Coronary artery (tissue), 2 donors: Measurements from ENCODE around the gene FARP1.

Experiments
- DNase-seq: peaks from one replicate; pipeline ENCODE4 v3.0.0-alpha.2; 2017; ENCODE audit warnings: low spot score
- H3K27ac ChIP-seq, 2 donors: fragments of 200-600 bp; sonication (generic); one replicate each; pipeline ENCODE4 v1.5.1; 2016 to 2019
- H3K4me3 ChIP-seq: fragments of 200-600 bp; sonication (generic); 2 replicates; pipeline ENCODE4 v1.5.1; 2016; ENCODE audit warnings: mild to moderate bottlenecking, moderate library complexity
- TF ChIP-seq, protein P1 (sequence below): fragments of 200-600 bp; sonication (generic); IDR thresholded peaks from one replicate; pipeline ENCODE4 v1.5.1; 2019; ENCODE audit warnings: antibody characterized with exemption

FARP1 gene

GRCh38 chr13:98429531-98429930 lies 286.6 kb downstream of the FARP1 start:
- no peak for DNase-seq
- Histone ChIP-seq H3K4me3 (no peak overlapping the region), H3K27ac (no peak overlapping the region)
- TF ChIP-seq, protein P1, sequence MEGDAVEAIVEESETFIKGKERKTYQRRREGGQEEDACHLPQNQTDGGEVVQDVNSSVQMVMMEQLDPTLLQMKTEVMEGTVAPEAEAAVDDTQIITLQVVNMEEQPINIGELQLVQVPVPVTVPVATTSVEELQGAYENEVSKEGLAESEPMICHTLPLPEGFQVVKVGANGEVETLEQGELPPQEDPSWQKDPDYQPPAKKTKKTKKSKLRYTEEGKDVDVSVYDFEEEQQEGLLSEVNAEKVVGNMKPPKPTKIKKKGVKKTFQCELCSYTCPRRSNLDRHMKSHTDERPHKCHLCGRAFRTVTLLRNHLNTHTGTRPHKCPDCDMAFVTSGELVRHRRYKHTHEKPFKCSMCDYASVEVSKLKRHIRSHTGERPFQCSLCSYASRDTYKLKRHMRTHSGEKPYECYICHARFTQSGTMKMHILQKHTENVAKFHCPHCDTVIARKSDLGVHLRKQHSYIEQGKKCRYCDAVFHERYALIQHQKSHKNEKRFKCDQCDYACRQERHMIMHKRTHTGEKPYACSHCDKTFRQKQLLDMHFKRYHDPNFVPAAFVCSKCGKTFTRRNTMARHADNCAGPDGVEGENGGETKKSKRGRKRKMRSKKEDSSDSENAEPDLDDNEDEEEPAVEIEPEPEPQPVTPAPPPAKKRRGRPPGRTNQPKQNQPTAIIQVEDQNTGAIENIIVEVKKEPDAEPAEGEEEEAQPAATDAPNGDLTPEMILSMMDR, result no peak

- Histone ChIP-seq H3K4me3 (no peak overlapping the region), H3K27ac (no peak overlapping the region)
- DNase-seq, result no peak
- TF ChIP-seq, protein P1, result no peak
These were observed 287.3 kb downstream of the FARP1 start for GRCh38 chr13:98429977-98430736.

GRCh38 chr13:98432638-98433037 lies 289.7 kb downstream of the FARP1 start:
- DNase-seq, result no peak
- H3K27ac ChIP-seq, result no peak overlapping the region
- H3K4me3 ChIP-seq, result no peak overlapping the region
- TF ChIP-seq, protein P1, result no peak

GRCh38 chr13:98433654-98434053 lies 290.8 kb downstream of the FARP1 start:
- Histone ChIP-seq H3K27ac (no peak overlapping the region), H3K4me3 (no peak overlapping the region)
- TF ChIP-seq, protein P1, result no peak
- DNase-seq, result no peak

DNA sequence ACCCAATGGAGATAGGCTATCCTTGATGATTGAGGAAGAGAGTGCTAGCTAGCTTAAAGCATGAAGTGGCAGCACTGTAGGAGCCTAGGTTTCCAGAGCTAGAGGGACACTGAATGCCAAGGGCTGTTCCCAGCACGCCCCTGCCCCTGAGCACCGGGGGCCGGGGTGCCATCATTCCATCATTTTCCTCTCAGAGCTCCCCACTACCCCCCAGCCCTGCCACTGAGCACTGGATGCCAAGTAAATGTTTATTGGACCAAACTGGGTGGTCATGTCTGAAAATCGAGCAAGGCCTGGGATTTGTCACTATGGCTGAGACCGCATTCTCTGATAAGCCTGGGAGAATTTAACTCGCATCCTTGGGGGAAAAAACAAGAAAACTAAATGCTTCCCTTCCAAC lies 291.2 kb downstream of the FARP1 start:
- no peak for DNase-seq
- H3K27ac ChIP-seq, result no peak overlapping the region
- TF ChIP-seq, protein P1, result no peak
- H3K4me3 ChIP-seq, result no peak overlapping the region

GRCh38 chr13:98435376-98435775 lies 292.5 kb downstream of the FARP1 start:
- Histone ChIP-seq H3K27ac (no peak overlapping the region), H3K4me3 (no peak overlapping the region)
- TF ChIP-seq, protein P1, result no peak
- DNase-seq, result no peak

DNA sequence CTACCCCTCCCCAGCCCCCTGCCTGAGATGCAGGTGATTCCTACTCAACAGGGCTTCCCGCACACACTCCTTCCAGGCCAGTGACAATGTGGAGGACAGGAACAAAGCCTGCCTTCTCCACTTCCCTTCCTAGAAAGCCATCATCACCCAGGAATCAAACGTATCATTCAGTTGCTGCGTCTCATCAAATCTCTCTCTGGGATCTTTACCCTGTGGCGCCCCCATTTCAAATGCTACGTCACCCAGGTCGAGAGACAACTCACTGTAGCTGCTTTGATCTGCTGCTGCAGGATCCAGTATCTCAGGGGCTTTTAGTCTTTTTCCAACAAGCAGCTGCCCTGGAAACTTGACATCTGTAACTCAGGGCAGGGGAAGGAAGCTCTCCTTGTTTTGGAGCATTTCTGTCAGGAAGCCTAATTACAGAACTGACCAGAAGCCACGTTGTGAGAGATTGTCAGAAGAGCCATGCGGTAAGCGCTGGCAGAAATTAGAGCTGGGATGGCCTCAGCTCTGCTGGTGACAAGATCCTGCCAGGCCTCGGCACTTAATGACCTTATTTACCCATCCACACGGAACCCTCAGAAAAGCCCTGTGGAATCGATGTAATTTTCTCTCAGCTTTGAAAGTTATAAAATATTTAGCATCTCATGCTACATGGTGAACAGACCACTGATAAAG lies 293.5 kb downstream of the FARP1 start:
- no peak overlapping the region for H3K27ac ChIP-seq
- TF ChIP-seq, protein P1, result no peak
- H3K4me3 ChIP-seq, result no peak overlapping the region
- DNase-seq, result no peak
